OCI-LY3 (cell line): ENCODE results near the gene FAM53A.

Experiments used
- H2AFZ ChIP-seq: fragments of 200-600, 300-600 bp; shearing (Covaris generic); 2 replicates; pipeline ENCODE4 v1.6.0; 2014; ENCODE audit warnings: antibody characterized with exemption, low read depth, low read length
- H3K27ac ChIP-seq: fragments of 200-600, 300-600 bp; sonication (generic); 2 replicates; pipeline ENCODE4 v1.5.1; 2014; ENCODE audit warnings: mild to moderate bottlenecking, low read length, moderate library complexity, mixed read lengths
- H3K27me3 ChIP-seq: fragments of 200-600, 300-600 bp; sonication (generic); 2 replicates; pipeline ENCODE4 v1.6.1; 2014; ENCODE audit warnings: low read depth, low read length, mixed read lengths
- H3K36me3 ChIP-seq: fragments of 200-600, 300-600 bp; sonication (generic); replicated peaks from 2 replicates; pipeline ENCODE3; 2014; ENCODE audit warnings: low read depth, low read length, mixed read lengths
- H3K4me1 ChIP-seq: fragments of 300-600, 200-600 bp; sonication (generic); 2 replicates; pipeline ENCODE4 v1.6.1; 2014; ENCODE audit warnings: low read length, mixed read lengths
- H3K4me2 ChIP-seq: fragments of 200-600, 300-600 bp; sonication (generic); 2 replicates; pipeline ENCODE4 v1.6.1; 2014; ENCODE audit warnings: low read length, mixed read lengths
- H3K4me3 ChIP-seq: fragments of 300-600, 200-600 bp; sonication (generic); 2 replicates; pipeline ENCODE4 v1.5.1; 2014; ENCODE audit warnings: antibody characterized with exemption, mild to moderate bottlenecking, low read length, moderate library complexity
- H3K79me2 ChIP-seq: fragments of 300-600, 200-600 bp; shearing (Covaris generic); 2 replicates; pipeline ENCODE4 v1.6.1; 2014; ENCODE audit warnings: mild to moderate bottlenecking, low read length, mixed read lengths
- H3K9ac ChIP-seq: fragments of 300-600, 200-600 bp; shearing (Covaris generic); 2 replicates; pipeline ENCODE4 v1.6.0; 2014; ENCODE audit warnings: mild to moderate bottlenecking, low read length, moderate library complexity
- H3K9me3 ChIP-seq: fragments of 200-600, 300-600 bp; shearing (Covaris generic); 2 replicates; pipeline ENCODE4 v1.6.1; 2014; ENCODE audit warnings: low read length, mixed read lengths; ENCODE audit not compliant: insufficient read depth
- H4K20me1 ChIP-seq: fragments of 200-600, 300-600 bp; sonication (generic); 2 replicates; pipeline ENCODE4 v1.6.1; 2016; ENCODE audit warnings: low read length, mixed read lengths; ENCODE audit not compliant: insufficient read depth
- EZH2phosphoT487 ChIP-seq: fragments of 200-600 bp; shearing (Covaris generic); IDR thresholded peaks from 2 replicates; pipeline ENCODE4 v1.6.1; 2018; ENCODE audit warnings: antibody characterized with exemption, mixed run types, low read depth
- TF ChIP-seq, protein P1 (sequence below): fragments of 200-600, 300-600 bp; sonication (generic); IDR thresholded peaks from 2 replicates; pipeline ENCODE4 v1.5.1; 2014; ENCODE audit warnings: antibody characterized with exemption, low read length, low read depth

Gene FAM53A

DNA sequence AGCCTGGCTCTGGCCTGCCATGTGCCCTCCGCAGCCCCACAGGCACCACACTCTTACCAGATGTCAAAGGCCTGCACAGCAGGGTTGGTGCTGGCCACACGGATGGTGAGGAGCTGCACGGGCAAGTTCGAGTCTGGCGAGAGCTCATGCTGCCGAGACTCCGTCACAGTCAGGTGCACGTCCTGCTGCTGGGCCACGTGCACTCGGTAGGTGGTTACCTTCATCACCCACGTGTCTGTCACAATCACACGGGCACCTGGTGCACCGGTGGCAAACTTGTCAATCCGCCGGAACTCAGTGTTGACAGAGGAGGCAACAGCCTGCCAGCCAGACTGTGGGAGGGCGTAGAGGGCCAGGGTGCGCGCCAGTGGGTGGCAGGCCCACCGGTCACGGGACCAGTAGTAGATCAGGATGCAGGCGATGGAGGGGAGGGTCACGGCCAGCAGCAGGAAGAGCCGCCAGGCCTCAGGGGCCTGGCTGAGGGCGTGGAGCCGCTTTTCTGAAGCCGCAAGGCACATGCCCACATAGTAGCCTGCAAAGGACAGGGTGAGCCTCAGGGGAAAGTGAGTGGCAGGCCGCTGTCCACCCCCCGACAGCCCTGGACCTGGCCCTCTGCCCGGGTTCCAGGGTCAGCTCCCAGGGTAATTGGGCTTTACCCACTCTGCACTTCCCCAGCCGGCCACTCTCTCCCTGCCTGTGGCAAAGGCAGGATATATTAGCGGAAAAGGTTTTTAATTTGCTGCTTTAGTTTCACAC lies 34.2 kb upstream of the FAM53A start:
- Histone ChIP-seq H3K9me3 (no peaks in the 10 kb centered on the region), H3K4me2 (no peak overlapping the region), H2AFZ (no peak overlapping the region), H3K9ac (no peak overlapping the region), H4K20me1 (peaks cover 12% of the 10 kb centered on the region; the same call in 1 of the 2 replicates), H3K4me3 (no peak overlapping the region; the same call in 1 of the 2 replicates), H3K79me2 (peaks cover 97% of the 10 kb centered on the region), H3K27me3 (no peaks in the 10 kb centered on the region), H3K36me3 (peaks cover 19% of the 10 kb centered on the region), H3K4me1 (peaks cover 42% of the 10 kb centered on the region), H3K27ac (no peak overlapping the region)
- TF ChIP-seq, protein P1, sequence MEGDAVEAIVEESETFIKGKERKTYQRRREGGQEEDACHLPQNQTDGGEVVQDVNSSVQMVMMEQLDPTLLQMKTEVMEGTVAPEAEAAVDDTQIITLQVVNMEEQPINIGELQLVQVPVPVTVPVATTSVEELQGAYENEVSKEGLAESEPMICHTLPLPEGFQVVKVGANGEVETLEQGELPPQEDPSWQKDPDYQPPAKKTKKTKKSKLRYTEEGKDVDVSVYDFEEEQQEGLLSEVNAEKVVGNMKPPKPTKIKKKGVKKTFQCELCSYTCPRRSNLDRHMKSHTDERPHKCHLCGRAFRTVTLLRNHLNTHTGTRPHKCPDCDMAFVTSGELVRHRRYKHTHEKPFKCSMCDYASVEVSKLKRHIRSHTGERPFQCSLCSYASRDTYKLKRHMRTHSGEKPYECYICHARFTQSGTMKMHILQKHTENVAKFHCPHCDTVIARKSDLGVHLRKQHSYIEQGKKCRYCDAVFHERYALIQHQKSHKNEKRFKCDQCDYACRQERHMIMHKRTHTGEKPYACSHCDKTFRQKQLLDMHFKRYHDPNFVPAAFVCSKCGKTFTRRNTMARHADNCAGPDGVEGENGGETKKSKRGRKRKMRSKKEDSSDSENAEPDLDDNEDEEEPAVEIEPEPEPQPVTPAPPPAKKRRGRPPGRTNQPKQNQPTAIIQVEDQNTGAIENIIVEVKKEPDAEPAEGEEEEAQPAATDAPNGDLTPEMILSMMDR, result no peak
- no peak for TF ChIP-seq EZH2phosphoT487

DNA sequence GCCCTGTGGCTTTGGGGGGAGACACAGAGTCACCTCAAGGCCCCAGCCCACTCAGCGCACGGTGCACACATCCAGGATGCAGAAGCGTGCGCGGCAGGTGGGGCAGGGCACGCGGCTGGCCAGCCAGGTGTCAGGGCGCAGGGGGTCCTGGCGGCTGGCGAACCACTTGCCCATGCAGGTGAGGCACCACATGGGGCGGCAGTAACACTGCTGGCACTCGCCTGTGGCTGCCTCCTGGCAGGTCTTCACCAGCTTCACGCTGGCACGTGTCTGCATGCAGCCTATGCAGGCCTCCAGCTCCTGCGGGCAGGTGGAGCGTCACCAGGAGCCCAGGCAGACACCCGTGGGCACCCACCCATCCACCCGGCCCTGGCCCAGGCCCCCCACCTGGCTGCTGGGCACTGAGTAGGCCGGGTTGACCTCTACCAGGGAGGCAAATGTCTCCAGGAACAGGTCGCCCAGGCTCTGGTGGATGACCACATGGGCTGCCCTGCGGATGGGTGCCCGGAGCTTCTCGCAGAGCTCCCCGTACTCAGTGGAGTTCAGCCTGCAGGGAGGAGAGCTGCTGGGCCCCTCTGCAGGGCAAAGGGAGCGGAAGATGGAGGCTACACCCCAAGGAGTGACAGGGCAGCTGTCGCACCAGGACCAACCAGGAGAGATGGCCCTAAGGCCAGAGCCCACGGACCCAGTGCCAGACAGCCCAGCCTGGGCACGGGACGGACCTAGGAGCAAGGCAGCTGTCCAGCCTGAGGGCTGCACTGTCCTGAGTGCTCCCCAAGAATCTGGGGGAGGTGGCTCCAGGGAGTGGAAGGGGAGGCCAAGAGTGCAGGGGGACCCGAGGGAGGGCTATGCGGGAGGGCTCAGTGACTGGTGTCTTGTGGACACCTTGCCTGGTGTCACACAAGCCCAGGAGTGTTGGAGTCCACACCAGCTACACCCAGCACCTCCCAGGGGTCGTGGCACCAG lies 33.3 kb upstream of the FAM53A start:
- Histone ChIP-seq H4K20me1 (peaks cover 8% of the 10 kb centered on the region; the same call in 1 of the 2 replicates), H3K4me2 (no peak overlapping the region), H3K79me2 (peaks cover 95% of the 10 kb centered on the region), H3K27ac (no peak overlapping the region), H3K27me3 (no peaks in the 10 kb centered on the region), H2AFZ (no peak overlapping the region), H3K9ac (no peak overlapping the region), H3K36me3 (peaks cover 22% of the 10 kb centered on the region), H3K4me3 (no peak overlapping the region), H3K9me3 (no peaks in the 10 kb centered on the region), H3K4me1 (peaks cover 33% of the 10 kb centered on the region)
- no peak for TF ChIP-seq EZH2phosphoT487
- TF ChIP-seq, protein P1, result no peak

DNA sequence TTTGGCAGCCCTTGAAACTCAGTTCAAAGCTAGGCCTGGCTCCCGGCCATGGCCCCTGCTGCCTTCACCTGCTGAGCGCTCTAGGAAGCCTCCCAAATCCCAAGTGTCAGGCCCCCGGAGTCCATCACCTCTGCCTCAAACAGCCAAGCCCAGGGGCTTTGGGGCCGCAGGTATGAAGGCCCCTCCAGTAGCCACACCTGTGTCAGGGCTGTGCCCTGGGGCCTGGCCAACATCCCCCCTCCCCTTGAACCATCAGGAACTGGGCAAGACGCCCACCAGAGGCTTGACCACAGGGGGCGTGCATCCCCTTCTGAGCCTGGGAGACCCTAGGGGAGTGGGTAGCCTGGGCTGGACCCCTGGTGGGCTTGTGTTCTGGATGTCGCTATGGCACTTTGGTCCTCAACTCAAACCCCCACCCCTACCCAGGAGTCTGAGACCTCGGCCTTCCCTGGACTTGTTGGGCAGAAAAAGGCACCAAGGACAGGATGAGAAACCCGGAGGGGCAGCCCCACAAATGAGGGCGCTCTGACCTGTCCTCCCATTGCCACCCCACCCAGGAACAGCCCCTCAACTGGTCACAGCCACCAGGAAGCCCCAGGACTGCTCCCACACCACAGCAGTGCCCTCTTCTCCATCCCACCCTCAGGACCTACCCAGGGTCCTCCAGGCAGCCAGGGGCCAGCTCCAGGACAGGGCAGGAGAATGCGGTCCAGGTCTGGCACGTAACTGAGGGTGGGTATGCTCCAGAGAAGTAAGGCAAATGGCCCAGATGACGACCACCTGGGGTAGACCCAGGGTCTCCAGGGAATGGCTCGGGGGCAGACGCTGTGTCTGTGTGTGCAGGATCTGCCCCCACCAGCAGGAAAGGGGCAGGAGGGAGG lies 32.2 kb upstream of the FAM53A start:
- no peak overlapping the region for H3K4me2 ChIP-seq
- H3K79me2 ChIP-seq, result peaks cover 91% of the 10 kb centered on the region
- no peak overlapping the region for H3K4me3 ChIP-seq
- peaks cover 7% of the 10 kb centered on the region for H4K20me1 ChIP-seq
- H3K27me3 ChIP-seq, result no peaks in the 10 kb centered on the region
- H2AFZ ChIP-seq, result no peak overlapping the region
- peaks cover 25% of the 10 kb centered on the region for H3K36me3 ChIP-seq
- H3K9ac ChIP-seq, result no peak overlapping the region
- no peaks in the 10 kb centered on the region for H3K9me3 ChIP-seq
- TF ChIP-seq, protein P1, result no peak
- no peak for TF ChIP-seq EZH2phosphoT487
- peaks cover 33% of the 10 kb centered on the region for H3K4me1 ChIP-seq
- H3K27ac ChIP-seq, result no peak overlapping the region
